NOMO-1 treated with DMSO at 0.1 percent for 48 hours (cell line): Measurements from ENCODE around the gene ATF7IP2.

ENCODE experiments used
- DNase-seq: peaks from one replicate; lab custom pipeline; 2025; ENCODE audit not compliant: unreplicated experiment; lab: John Stamatoyannopoulos, UW

Gene ATF7IP2

GRCh38 chr16:10509534-10510025 lies 123.7 kb downstream of the ATF7IP2 start:
- peak; percentile 71 for DNase-seq

GRCh38 chr16:10510279-10510678 lies 124.4 kb downstream of the ATF7IP2 start:
- DNase-seq, result no peak

DNA sequence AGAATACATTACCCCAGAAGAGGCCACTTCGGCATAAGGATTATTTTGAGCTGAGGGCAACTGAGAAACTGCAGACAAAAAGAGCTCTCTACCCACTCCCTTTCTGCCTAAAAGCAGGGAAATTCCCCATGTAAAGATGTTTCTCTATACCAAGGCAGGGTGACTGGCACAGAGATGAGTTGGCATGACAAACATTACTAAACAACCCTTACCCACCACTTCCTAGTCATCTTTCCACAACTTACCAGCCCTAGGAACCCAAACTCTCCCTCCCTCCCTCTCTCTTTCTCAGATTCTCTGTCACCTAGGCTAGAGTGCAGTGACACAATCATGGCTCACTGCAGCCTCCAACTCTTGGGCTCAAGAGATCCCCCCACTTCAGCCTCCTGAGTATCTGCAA lies 126.0 kb downstream of the ATF7IP2 start:
- DNase-seq, result no peak

DNA sequence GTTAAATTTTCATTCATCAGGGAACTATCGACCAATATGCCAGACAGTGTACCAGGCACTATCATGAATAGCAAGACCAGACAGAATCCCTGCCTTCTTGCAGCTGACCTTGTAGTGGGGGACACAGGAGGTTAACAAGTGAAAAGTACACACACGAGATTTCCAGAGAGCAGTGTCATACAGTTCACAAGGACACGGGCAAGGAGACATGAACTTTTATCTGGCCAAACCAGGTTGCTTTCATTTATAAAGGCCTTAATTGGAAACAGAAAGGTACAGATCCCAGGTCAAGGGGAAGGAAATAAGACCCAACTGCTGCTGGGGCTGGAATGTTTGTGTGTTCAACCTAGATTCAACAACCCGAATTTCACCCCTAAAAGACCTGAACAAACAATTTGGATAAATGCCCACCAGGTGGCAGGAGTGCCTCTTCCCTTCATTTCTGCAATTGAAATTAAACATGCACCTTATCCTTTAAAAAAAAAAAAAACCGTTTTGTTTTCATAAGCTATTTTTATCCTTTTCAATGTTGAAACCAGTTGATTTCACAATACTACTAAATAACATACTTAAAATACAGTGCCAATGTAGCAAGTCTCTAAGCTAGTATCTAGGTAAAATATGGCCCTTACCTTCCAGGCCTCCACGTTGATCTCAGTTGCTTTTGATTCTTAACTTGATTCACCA lies 128.7 kb downstream of the ATF7IP2 start:
- peak; percentile 78 for DNase-seq

DNA sequence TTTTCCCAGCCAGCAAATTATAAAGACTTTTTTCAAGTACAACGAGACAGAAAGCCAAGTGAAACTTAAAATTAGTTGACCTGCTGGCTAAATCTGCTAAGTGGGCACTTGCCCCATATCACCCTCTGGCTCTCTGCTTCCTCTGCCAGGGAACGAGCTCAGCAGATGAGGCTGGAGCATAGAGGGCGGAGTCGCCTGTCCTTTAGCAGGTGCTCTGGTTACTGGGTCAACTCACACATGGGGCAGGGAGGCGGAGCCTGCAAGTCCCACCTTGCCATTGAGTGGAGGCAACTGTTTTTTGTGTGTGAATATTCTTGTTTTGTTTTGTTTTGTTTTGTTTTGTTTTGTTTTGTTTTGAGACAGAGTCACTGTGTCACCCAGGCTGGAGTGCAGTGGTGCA lies 132.0 kb downstream of the ATF7IP2 start:
- no peak for DNase-seq

GRCh38 chr16:10518479-10519041 lies 132.7 kb downstream of the ATF7IP2 start:
- DNase-seq, result no peak

- DNase-seq, result no peak
Observed at GRCh38 chr16:10519297-10519696, 133.4 kb downstream of the ATF7IP2 start.

DNA sequence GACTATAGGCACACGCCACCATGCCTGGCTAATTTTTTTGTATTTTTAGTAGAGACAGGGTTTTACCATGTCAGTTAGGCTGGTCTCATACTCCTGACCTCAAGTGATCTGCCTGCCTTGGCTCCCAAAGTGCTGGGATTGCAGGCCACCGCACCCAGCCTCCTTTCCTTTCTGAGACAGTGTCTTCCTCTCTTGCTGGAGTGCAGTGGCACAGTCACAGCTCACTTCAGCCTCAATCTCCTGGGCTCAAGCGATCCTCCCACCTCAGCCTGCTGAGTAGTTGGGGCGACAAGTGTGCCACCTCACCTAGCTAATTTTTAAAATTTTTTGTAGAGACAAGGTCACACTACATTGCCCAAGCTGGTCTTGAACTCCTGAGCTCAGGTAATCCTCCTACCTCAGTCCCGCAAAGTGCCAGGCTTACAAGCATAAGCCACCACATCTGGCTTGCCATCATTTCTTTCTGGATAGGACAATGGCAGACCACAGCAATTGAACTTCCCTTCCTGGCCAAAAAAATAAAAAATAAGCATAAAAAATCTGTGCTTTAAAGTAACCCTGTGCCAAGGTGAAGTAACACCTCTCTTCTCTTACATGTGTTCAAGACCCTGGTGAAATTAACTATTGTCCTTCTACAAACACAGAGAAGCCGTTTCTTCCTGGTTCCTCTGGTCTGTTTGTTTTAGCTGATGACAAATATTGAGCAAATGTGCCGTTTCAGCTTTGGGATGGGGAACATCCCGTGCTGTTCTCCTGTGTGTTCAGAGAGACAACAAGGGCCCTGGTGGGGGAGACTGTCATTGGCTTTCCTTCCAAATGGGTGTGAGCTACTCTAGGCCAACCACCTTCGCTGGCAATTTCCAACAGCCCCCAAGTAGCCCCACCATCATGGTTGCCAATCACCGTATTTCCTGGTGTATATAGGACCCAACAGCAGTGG lies 134.3 kb downstream of the ATF7IP2 start:
- no peak for DNase-seq

- no peak for DNase-seq
Observed at GRCh38 chr16:10520869-10521578, 135.2 kb downstream of the ATF7IP2 start.

DNA sequence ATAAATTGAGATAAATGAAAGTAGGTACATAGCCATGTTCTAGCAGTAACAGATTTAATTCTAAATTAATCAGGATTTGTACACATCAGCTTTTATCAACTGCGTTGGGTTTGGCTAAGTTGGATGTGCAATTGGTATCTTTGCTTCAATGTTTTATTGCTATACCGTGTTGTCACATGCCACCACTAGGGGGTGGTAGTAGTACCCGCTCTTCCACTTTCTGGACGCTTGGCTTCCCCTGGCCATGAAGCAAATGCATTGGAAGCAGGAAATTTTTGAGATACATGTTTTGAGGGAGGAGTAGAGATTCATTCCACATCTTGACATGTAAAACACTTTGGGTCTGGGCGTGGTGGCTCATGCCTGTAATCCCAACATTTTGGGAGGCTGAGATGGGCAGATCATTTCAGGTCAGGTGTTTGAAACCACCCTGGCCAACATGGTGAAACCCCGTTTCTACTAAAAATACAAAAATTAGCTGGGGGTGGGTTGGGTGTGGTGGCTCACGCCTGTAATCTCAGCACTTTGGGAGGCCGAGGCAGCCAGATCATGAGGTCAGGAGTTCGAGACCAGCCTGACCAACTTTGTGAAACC lies 135.9 kb downstream of the ATF7IP2 start:
- DNase-seq, result peak; percentile 57

DNA sequence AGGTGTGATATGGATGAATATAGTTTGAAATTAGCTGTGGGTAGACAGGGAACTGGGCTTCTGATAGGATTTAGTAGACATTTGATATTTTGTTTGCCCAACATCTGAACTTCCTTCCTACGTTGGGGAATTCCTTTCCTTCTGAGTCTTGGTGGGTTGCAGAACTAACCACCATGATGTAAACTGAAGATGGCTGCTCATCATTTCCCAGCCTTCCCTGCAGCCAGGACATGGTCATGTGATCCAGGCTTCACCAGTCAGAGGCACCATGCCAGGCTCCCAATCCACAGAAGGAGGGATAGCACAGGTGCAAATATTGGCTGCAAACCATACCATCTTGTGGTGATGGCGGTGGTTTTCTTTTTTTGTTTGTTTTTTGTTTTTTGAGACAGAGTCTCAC lies 137.1 kb downstream of the ATF7IP2 start:
- DNase-seq, result no peak

- no peak for DNase-seq
Observed at GRCh38 chr16:10525214-10525825, 139.5 kb downstream of the ATF7IP2 start.

GRCh38 chr16:10526962-10527361 lies 141.1 kb downstream of the ATF7IP2 start:
- no peak for DNase-seq

DNA sequence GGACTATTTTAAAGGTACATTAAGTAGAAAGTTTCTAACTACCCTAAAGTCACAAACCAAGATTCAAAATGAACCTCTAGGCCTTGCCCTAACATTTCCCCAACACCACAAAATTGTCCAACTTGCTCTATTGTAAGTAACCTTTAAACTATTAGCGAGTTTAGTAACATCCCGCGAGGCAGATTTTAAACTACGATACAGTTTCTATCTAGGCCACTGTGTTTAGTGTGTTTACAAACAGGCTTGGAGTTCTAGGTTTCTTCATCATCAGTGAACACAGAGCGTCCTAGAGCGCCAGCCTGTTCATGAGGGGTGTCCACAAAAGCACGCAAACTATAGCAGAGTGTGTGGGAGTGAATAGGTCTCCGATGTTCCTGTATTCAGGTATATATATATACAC lies 142.8 kb downstream of the ATF7IP2 start:
- no peak for DNase-seq

DNA sequence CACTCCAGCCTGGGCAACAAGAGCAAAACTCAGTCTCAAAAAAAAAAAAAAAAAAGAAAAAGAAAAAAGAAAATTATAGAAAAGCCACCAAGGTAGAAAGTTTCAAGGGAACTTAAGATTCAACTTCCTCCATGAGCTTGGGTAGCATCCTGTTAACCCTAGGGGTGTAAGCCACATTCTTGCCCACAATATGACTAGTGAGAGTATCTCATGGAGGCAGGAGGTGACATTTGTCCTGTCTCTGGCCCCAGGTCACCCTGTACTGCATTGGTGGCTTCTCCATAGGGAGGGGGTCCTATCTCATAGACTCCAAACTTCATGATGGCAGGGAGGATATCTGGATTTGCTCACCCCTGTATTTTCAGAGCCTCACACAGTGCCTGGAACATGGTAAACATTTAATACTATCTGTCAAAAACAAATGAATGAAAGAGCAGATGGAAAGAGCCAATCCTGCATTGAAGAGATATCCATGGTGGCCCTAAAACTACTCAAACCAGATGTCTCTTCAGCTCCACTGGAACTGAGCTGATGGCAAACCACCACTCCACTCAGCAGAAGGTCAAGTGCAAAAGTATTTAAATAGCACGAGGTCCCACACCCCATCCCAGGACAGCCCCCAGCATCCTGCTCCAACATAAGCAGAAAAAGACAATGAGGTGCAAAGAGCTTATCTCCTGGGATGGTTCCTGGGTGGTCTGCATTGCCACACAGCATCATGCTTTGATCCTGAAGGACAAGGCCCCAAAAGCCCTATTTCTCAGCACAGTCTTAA lies 144.2 kb downstream of the ATF7IP2 start:
- DNase-seq, result no peak

DNA sequence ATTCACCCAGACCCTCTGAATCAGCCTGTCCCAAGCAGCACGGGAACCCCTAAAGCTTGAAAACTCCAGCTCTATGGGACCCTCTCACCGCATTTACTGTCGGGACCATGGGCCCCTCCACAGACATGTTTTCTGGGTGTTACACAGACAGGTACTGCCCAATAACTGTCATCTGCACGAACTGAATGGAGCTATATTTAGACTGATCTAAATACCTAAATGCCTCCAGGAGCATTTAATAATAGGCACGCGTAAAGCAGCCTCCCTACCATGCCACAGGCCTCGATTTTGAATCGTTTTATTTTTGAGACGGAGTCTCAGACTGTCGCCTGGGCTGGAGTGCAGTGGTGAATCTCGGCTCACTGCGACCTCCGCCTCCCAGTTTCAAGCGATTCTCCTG lies 144.8 kb downstream of the ATF7IP2 start:
- DNase-seq, result no peak

DNA sequence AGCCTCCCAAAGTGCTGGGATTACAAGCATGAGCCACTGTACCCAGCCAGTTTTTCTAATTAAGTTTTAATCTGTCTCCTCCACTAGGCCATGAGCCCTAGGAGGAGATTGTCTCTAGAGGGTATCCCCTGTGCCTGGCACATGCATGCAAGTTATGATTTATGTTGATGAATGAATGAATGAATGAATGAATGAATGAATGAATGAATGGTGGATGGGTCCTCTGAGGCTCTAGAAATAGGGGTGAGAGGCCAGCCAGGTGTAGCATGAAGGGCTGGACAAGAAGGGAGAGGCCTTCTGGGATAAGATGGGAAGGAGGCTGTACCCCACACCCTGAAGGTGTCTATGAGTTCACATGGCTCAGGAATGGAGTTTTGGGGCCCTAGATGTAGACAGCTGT lies 145.7 kb downstream of the ATF7IP2 start:
- DNase-seq, result no peak
